Body of pancreas (tissue), 4 donors: Measurements from ENCODE around the gene SH2D3C.

Experiments
- CTCF ChIP-seq, 7 experiments: fragments of 450-650 bp in 4 of 7; fragments of 200-600 bp in 3 of 7; sonication (generic) in 3 of 7; IDR thresholded peaks; one replicate each; pipeline ENCODE4 v1.5.1; 2016 to 2019; ENCODE audit warnings: antibody characterized with exemption in 7 of 7
- POLR2A ChIP-seq, 3 donors: fragments of 450-650 bp; IDR thresholded peaks; one replicate each; pipeline ENCODE4 v1.6.1; 2016; ENCODE audit warnings: antibody characterized with exemption in 3 of 3, mild to moderate bottlenecking in 2 of 3

- TF ChIP-seq CTCF (IDR thresholded peaks at IDR 0.05) (no peak), POLR2A (IDR thresholded peaks at IDR 0.05) (no peak)
These were observed 2.1 kb downstream of the SH2D3C start for GRCh38 chr9:127776195-127776923.
